Effector CD4-positive, alpha-beta T cell (primary cell): ENCODE measurements around the gene GNG13.
"Not testable (repeated sequence)": the region's sequence is repeated elsewhere in the genome, so short reads cannot be mapped to it uniquely, and the experiment has no call there.

ENCODE experiments used
- DNase-seq: peaks from one replicate; pipeline ENCODE4 v3.0.0-alpha.2; 2020

The GNG13 gene

GRCh38 chr16:831571-832413 lies 31.3 kb upstream of the GNG13 start:
- no peak for DNase-seq

- DNase-seq, result no peak
These were observed 30.5 kb upstream of the GNG13 start for GRCh38 chr16:830871-831570.

GRCh38 chr16:830107-830870 lies 29.8 kb upstream of the GNG13 start:
- DNase-seq, result no peak

- DNase-seq, result no peak
These were observed 28.4 kb upstream of the GNG13 start for GRCh38 chr16:828891-829290.

GRCh38 chr16:827513-827912 lies 27.0 kb upstream of the GNG13 start:
- DNase-seq, result no peak

- no peak for DNase-seq
These were observed 25.0 kb upstream of the GNG13 start for GRCh38 chr16:825341-826061.

- DNase-seq, result no peak
These were observed 24.1 kb upstream of the GNG13 start for GRCh38 chr16:824601-825000.

GRCh38 chr16:824194-824593 lies 23.7 kb upstream of the GNG13 start:
- DNase-seq, result no peak

- no peak for DNase-seq
These were observed 22.4 kb upstream of the GNG13 start for GRCh38 chr16:822909-823297.

GRCh38 chr16:822174-822908 lies 21.8 kb upstream of the GNG13 start:
- DNase-seq, result no peak

GRCh38 chr16:821751-822150 lies 21.2 kb upstream of the GNG13 start:
- DNase-seq, result no peak

GRCh38 chr16:820748-821147 lies 20.2 kb upstream of the GNG13 start:
- no peak for DNase-seq

GRCh38 chr16:820044-820408 lies 19.5 kb upstream of the GNG13 start:
- not testable (repeated sequence) for DNase-seq

- no peak for DNase-seq
These were observed 19.0 kb upstream of the GNG13 start for GRCh38 chr16:819336-820043.

- no peak for DNase-seq
These were observed 18.1 kb upstream of the GNG13 start for GRCh38 chr16:818592-818991.

GRCh38 chr16:818132-818531 lies 17.6 kb upstream of the GNG13 start:
- DNase-seq, result no peak

- no peak for DNase-seq
These were observed 16.7 kb upstream of the GNG13 start for GRCh38 chr16:817001-817906.

- no peak for DNase-seq
These were observed 15.3 kb upstream of the GNG13 start for GRCh38 chr16:815861-816260.

GRCh38 chr16:814974-815373 lies 14.4 kb upstream of the GNG13 start:
- no peak for DNase-seq

- DNase-seq, result no peak
These were observed 13.4 kb upstream of the GNG13 start for GRCh38 chr16:813916-814412.
